Bronchial epithelial cell (primary cell): ENCODE results near the gene FLT3. TPM values are rescaled to one million over a fixed set of nuclear protein-coding genes. Genes with fewer than 3 reads are reported as not detected.
"Not testable (repeated sequence)": the region's sequence is repeated elsewhere in the genome, so short reads cannot be mapped to it uniquely, and the experiment has no call there.

Experiments used
- DNase-seq: peaks from one replicate; pipeline ENCODE4 v3.0.0-alpha.2; 2010; ENCODE audit warnings: low read depth
- FAIRE-seq: peaks from 2 replicates; lab custom pipeline; 2011; peaks lifted over from hg19 to GRCh38; lab: Jason Lieb, UNC
- H3K27me3 ChIP-seq: 2 replicates; pipeline ENCODE4 v1.5.1; 2011; ENCODE audit warnings: low read length; ENCODE audit not compliant: control insufficient read depth, insufficient read depth
- H3K36me3 ChIP-seq: 2 replicates; pipeline ENCODE4 v1.5.1; 2011; ENCODE audit warnings: low read length; ENCODE audit not compliant: control insufficient read depth, insufficient read depth
- H3K4me3 ChIP-seq: 2 replicates; pipeline ENCODE4 v1.5.1; 2011; ENCODE audit warnings: mild to moderate bottlenecking, low read depth, low read length, control low read depth
- total RNA-seq: library from RNA; depleted of rRNA; stranded (reverse); fragments of >200 nt; gene quantifications from 2 replicates; pipeline ENCODE4 v1.2.1, GENCODE V29; 2014
- TF ChIP-seq, protein P1 (sequence below): IDR thresholded peaks from 2 replicates; pipeline ENCODE4 v1.5.1; 2011; ENCODE audit warnings: mild to moderate bottlenecking, moderate library complexity, low read length, control low read depth, inconsistent platforms; ENCODE audit not compliant: insufficient read depth, severe bottlenecking

FLT3 gene
- total RNA-seq, 1 donor from 2014 or later = not detected

DNA sequence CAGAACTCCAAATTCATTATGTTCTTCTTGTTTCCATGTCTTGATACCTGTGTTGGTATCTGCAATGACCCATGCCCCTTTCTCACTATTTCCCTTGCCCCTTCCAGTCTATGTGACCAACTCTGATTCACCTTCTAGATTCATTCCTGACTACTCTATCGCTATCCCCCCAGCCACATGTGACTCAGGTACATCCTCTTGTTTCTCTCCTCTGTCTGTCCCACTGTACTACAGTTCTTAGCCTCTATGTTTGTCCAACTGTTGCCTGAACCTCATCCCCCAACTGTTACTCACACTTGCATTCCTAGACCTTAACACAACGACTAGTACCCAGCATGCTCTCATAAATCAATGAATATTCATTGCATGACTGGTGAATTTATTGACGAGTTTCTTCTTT, 10.0 kb upstream of the FLT3 start:
- Histone ChIP-seq H3K27me3 (no peaks in the 10 kb centered on the region), H3K4me3 (no peak overlapping the region), H3K36me3 (no peaks in the 10 kb centered on the region)
- TF ChIP-seq, protein P1, sequence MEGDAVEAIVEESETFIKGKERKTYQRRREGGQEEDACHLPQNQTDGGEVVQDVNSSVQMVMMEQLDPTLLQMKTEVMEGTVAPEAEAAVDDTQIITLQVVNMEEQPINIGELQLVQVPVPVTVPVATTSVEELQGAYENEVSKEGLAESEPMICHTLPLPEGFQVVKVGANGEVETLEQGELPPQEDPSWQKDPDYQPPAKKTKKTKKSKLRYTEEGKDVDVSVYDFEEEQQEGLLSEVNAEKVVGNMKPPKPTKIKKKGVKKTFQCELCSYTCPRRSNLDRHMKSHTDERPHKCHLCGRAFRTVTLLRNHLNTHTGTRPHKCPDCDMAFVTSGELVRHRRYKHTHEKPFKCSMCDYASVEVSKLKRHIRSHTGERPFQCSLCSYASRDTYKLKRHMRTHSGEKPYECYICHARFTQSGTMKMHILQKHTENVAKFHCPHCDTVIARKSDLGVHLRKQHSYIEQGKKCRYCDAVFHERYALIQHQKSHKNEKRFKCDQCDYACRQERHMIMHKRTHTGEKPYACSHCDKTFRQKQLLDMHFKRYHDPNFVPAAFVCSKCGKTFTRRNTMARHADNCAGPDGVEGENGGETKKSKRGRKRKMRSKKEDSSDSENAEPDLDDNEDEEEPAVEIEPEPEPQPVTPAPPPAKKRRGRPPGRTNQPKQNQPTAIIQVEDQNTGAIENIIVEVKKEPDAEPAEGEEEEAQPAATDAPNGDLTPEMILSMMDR = no peak
- FAIRE-seq (no peak), DNase-seq (peak; percentile 17)

DNA sequence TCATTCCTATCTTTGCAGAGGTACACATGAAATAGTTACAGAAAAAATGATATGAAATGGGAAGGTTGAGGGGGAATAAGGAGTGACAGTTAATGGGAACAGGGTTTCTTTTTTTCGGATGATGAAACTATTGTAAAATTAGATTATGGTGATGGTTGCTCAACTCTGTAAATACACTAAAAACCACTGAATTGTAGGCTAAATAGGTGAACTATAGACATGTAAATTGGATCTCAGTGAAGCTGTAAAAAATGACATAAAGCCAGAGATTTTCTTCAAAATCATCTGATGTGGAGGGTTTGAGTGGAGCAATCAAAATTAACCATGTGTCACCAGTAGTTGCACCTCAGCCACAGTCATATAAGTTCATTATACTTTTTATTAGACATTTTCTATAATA, 6.6 kb upstream of the FLT3 start:
- Histone ChIP-seq H3K4me3 (no peak overlapping the region), H3K27me3 (peaks cover under 1% of the 10 kb centered on the region), H3K36me3 (no peaks in the 10 kb centered on the region)
- DNase-seq = no peak
- FAIRE-seq = no peak
- TF ChIP-seq, protein P1 = no peak

DNA sequence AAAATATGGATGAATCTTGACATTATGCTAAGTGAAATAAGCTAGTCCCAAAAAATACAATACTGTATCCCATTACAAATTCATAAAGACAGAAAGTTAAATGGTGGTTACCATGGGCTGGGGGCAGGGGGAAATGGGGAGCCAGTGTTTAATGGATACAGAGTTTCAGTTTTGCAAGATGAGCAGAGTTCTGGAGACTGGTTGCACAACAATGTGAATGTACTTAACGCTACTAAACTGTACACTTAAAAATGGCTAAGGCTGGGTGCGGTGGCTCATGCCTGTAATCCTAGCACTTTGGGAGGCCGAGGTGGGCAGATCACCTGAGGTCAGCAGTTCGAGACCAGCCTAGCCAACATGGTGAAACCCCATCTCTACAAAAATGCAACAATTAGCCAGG, 1.5 kb upstream of the FLT3 start:
- not testable (repeated sequence) for H3K4me3 ChIP-seq, DNase-seq, H3K36me3 ChIP-seq, FAIRE-seq
- H3K27me3 ChIP-seq = peaks cover 14% of the 10 kb centered on the region

DNA sequence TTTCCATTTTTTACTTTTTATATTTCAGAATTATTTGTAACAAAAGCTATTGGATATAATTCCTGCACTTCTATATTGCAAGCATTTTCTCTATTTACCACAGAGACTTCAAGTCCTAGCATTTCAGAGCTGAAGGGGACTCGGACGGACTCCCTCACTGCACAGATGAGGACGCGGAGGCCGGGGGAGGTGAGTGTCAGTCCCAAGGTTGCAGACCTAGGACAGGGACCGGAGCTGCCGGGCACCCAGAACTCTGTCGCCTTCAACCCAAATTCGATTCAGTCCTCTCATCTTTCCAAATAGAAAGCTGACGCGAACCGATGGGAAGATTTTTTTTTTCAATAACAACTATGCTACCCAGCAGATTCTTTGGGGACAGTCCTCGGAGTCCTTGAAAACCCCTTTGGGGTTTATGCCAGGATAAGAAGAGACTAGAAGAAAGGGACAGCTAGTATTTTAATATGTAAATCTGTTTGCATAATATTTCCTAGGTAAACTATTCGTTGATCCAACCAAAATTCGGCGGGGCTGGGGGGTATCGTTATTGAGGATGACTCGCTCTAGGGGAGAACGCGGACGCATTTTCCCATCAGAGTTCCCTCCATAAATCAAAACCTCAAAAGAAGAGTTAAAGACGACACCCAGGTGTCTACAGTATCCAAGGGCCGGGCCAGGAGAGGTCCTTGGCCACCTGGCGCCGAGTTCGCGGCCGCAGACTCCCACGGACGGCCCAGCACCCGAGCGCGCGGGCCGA, 803 bp downstream of the FLT3 start:
- TF ChIP-seq, protein P1 = no peak
- H3K36me3 ChIP-seq = no peaks in the 10 kb centered on the region
- peaks cover 14% of the 10 kb centered on the region for H3K27me3 ChIP-seq
- DNase-seq = no peak
- no peak overlapping the region for H3K4me3 ChIP-seq
- FAIRE-seq = no peak

- Histone ChIP-seq H3K36me3 (no peaks in the 10 kb centered on the region), H3K27me3 (peaks cover 14% of the 10 kb centered on the region), H3K4me3 (no peak overlapping the region)
- TF ChIP-seq, protein P1 = no peak
- no peak for FAIRE-seq
- no peak for DNase-seq
Observed at GRCh38 chr13:28097503-28097902, 2.9 kb downstream of the FLT3 start.

DNA sequence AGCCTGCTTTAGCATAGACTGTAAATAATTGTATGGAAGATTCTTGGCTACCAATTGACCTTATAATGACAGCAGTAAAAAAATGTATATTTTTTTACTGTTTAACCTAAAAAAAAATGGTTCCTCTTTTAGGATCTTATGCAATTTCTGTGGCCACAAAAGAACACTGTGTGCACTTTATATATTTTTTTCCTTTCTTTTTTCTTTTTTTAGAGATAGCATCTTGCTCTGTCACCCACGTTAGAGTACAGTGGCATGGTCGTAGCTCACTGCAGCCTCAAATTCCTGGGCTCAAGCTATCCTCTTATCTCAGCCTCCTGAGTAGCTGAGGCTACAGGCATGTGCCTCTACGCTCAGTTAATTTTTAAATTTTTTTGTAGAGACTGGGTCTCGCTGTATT, 6.1 kb downstream of the FLT3 start:
- H3K4me3 ChIP-seq = no peak overlapping the region
- DNase-seq (no peak), FAIRE-seq (no peak)
- H3K27me3 ChIP-seq = peaks cover under 1% of the 10 kb centered on the region
- H3K36me3 ChIP-seq = no peaks in the 10 kb centered on the region
- TF ChIP-seq, protein P1 = no peak
